GM19043 (cell line): ENCODE measurements around the gene DCDC2B.
"Not testable (repeated sequence)": the region's sequence is repeated elsewhere in the genome, so short reads cannot be mapped to it uniquely, and the experiment has no call there.

Experiments
- ATAC-seq: cut with Tn5 transposase; IDR thresholded peaks from one replicate; pipeline ENCODE4 v1.9.1; 2021; ENCODE audit warnings: low read depth; ENCODE audit not compliant: unreplicated experiment

DCDC2B gene

DNA sequence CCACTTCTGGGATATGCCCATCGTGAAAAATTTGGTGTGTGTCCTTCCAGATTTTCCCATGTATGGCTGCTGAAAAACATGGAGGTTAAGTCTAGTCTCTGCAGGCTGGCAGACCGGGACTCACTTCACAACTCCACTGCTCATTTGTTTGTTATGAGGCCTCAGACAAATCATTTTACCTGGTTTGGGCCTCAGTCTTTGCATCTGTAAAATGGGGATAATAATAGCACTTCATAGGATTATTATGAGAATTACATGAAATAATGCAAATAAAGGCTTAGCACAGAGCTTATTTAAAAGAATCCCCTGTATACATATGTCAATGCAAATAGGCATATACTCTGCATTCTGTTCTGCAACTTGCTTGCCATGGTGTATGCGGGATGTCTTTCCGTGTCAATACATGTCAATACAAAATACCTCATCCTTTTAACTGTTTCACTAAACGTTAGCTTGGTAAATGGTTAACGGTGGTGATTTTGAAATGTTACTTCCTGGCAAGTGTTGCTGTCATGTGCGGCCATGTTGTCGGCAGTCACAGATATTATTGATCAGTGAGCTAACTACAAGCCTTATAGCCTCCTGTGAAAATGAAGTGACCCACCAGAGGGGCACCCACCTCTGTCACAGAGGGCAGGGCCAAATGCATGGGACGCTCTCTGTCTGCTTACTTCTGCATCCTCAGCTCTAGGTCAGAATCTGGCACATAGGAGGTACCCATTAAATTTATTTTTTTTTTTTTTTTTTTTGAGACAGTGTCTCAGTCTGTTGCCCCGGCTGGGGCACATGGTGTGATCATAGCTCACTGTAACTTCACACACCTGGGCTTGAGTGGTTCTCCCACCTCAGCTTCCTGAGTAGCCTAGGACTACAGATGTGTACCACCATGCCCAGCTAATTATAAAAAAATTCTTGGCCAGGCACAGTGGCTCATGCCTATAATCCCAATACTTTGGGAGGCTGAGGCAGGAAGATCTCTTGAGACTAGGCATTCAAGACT, 46.5 kb downstream of the DCDC2B start:
- ATAC-seq, result no peak

DNA sequence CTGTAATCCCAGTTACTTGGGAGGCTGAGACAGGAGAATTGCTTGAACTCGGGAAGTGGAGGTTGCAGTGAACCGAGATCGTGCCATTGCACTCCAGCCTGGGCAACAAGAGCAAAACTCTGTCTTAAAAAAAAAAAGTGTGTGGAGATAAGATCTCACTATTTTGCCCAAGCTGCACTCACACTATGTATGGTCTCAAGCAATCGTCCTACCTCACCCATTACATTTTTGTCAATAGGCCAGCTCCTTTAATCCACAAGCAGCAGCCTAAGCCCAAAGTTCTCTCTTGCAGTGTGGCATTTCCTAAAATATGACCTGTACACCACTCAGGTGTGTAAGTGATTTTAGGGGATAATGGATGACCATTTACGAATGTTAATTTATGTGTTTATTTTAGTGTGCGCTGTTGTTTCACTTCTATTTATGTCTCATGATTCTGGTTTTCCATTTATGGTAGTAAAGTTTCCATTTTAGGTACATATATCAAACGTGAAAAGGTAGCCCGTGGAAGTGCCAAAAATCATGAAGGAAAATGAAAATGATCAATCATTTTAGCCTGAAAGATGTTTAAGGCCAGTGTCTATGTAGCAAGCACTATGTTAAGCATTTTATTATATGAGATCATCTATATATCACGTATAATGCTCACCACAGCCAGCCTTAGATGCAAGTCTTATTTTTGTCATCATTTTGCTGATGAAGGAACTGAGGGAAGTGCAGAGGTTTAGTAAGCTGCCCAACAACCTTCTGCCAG, 47.8 kb downstream of the DCDC2B start:
- no peak for ATAC-seq

DNA sequence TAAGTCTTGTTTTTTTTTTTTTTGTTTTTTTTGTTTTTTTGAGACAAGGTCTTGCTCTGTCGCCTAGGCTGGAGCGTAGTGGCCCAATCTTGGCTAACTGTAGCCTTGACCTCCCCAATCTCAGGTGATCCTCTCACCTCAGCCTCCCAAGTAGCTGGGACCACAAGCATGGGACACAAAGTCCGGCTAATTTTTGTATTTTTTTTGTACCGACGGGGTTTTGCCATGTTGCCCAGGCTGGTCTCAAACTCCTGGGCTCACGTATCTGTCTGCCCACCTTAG, 48.3 kb downstream of the DCDC2B start:
- no peak for ATAC-seq

DNA sequence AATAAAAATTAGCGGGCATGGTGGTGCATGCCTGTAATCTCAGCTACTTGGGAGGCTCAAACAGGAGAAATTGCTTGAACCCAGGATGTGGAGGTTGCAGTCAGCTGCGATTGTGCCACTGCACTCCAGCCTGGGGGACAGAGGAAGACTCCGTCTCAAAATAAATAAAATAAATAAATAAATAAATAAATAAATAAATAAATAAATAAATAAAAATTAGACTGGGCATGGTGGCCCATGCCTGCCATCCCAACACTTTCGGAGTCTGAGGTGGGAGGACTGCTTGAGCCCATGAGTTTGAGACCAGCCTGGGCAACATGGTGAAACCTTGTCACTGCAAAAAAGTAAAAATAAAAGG, 54.3 kb downstream of the DCDC2B start:
- not testable (repeated sequence) for ATAC-seq

DNA sequence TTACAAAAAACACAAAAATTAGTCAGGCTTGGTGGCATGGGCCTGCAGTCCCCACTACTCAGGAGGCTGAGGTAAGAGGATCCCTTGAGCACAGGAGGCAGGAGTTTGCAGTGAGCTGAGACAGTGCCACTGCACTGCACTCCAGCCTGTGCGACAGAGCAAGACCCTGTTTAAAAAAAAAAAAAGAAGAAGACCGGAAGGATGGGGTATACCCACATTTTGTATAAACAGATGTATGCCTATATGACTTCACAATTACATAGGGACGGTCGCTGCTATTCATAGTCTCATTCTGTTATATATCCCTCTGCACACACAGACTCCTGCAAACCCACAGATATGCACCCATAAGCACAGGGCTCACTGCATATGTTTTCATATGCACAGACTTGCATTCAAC, 54.9 kb downstream of the DCDC2B start:
- ATAC-seq, result no peak
